Upper lobe of left lung (tissue), 4 donors: Measurements from ENCODE around the gene AFF4.

Experiments used
- EP300 ChIP-seq, 4 donors: sonication (generic); formaldehyde crosslinking; IDR thresholded peaks; one replicate each; pipeline ENCODE4 v1.5.1; 2017; ENCODE audit warnings: antibody characterized with exemption in 4 of 4, control low read depth in 2 of 4
- POLR2A ChIP-seq, 4 donors: fragments of 450-650 bp; IDR thresholded peaks; one replicate each; pipeline ENCODE4 v1.5.1; 2016 to 2017; ENCODE audit warnings: antibody characterized with exemption in 4 of 4, mild to moderate bottlenecking in 2 of 4
- POLR2AphosphoS5 ChIP-seq, 2 donors: sonication (generic); formaldehyde crosslinking; IDR thresholded peaks; one replicate each; pipeline ENCODE4 v1.5.1; 2017; ENCODE audit warnings: antibody characterized with exemption in 2 of 2
- TF ChIP-seq, protein P1 (sequence below), 6 experiments: fragments of 450-650 bp in 4 of 6; fragments of 200-600 bp in 2 of 6; sonication (generic) in 2 of 6; IDR thresholded peaks; one replicate each; pipeline ENCODE4 v1.5.1; 2016 to 2019; ENCODE audit warnings: antibody characterized with exemption in 6 of 6

DNA sequence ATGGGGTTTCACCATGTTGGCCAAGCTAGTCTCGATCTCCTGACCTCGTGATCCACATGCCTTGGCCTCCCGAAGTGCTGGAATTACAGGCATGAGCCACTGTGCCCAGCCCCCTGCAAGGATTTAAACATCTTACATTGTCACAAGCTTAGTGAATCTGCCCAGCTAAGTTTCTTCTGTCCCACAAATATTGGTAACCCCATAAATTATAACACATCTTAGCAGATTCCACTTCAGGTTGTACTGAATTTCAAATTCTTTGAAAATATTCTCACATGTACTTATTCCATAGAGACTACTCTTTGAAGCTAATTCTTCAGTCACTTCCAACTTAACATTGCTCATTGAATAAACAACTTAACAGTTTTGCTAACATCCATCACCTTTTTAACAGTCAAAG is 13.4 kb upstream of the AFF4 start:
- TF ChIP-seq, protein P1, sequence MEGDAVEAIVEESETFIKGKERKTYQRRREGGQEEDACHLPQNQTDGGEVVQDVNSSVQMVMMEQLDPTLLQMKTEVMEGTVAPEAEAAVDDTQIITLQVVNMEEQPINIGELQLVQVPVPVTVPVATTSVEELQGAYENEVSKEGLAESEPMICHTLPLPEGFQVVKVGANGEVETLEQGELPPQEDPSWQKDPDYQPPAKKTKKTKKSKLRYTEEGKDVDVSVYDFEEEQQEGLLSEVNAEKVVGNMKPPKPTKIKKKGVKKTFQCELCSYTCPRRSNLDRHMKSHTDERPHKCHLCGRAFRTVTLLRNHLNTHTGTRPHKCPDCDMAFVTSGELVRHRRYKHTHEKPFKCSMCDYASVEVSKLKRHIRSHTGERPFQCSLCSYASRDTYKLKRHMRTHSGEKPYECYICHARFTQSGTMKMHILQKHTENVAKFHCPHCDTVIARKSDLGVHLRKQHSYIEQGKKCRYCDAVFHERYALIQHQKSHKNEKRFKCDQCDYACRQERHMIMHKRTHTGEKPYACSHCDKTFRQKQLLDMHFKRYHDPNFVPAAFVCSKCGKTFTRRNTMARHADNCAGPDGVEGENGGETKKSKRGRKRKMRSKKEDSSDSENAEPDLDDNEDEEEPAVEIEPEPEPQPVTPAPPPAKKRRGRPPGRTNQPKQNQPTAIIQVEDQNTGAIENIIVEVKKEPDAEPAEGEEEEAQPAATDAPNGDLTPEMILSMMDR (IDR thresholded peaks at IDR 0.05), result no peak
- TF ChIP-seq POLR2A (IDR thresholded peaks at IDR 0.05) (no peak), EP300 (IDR thresholded peaks at IDR 0.05) (no peak), POLR2AphosphoS5 (IDR thresholded peaks at IDR 0.05) (no peak)
